Measurements from ENCODE around the gene GATB.

GATB gene
- 4.3 to 15.4 reads per million in 2 donors for total RNA-seq

DNA sequence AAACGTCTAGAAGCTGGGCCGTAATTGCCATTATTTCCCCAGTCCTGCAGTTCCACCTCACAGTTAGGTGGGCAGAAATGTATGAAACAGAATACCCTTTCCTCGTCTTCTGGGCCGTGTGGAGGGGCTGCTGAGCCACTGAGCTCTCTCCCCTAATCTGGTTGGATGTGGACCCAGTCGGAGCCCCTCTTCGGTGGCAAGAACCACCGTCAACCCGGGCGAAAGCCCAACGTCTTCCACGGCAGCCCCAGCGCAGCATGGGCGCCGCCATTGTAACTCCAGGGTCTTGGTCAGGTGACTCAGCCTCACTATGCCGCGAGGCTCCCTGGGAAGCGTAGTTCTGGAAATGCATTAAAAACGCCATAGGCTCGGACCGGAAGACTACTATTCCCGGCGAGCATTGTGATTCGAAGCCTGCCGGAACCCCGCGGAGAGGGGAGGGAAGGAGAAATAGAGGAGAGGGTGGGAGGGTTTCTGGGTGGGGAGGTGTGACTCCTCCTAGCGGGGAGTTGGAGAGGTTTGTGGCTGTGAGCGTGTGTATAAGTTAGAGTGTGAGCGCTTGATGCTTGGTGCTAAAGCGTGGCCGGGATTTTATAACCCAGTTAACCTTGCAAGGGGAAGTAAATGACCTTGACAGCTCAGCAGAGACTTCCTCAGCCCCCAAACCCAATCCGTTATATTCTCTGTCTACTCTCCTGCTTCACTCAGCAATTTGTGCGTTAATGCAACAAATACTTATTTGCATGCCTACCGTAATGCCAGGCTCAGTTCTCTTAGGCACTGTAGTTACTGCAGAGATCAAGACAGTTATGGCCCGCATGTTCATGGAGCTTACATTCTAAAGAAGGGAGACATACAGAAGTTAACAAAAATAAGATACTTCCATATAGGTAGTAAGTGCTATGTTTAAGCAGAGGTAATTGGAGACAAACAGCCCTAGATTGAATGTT, at the start of gene GATB:
Gene GATB (minus strand): TSS at position 296 of the 950 bp plus-strand sequence. CDS start 25 bp downstream, at position 271.
- DNase-seq = peak; percentile 83

DNA sequence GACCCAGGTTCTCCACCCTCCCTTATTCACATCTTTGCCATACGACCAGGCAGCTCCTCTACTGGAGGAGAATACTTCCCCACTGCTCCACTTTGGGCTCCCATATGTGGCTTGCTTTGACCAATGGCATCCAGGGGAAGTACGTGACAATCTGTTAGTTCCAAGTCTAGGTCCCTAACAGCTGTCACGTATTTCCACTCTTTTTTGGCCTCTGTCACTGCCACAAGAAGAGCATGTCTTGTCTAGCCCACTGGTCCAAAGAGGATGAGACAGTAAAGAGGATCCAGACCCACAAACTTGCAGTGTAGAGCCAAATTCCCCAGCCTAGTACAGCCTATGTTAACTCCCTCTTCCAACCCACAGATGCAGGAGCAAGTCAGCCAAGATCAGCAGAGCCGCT, 49.7 kb upstream of the GATB start:
- no peak for DNase-seq

DNA sequence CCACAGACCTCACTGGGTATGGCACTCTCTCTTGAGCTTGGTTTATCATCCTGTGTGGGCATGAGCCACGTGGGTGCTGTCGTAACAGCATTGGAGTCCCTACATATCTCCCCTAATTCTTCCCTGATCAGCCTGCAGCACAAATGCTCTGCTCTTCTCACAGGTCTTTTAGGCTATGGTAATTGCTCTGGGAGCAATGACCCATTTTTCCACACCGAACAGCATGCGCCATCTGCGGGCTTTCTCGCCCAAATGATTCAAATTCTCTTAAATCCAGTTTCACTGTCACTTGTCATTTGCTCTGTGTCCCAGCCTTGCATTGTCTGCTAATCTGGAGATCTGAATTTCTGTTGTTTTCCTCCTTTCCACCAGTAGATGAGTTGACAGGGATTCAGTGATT, 48.9 kb upstream of the GATB start:
- DNase-seq = no peak

GRCh38 chr4:151808542-151808941, 47.7 kb upstream of the GATB start:
- DNase-seq = no peak

DNA sequence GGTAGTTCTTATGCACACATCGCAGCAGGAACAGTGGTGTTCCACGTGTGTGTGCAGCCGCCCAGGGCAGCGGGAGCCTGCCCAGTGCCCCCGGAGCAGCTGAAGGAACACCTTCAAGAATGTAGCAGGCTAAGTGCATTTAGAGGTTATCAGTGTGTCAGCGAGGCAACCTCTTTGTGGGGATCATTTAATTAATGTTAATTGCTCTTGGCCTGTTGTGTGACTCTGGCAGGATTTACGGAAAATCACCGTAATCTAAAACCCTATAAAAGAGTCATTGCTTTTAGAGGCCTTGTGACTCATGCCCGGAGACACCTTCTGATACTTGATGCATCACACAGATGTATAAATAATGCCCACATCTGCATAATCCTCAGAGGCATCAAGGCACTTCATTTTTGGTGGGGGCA, 47.3 kb upstream of the GATB start:
- DNase-seq = no peak

- no peak for DNase-seq
Observed at GRCh38 chr4:151807220-151807619, 46.4 kb upstream of the GATB start.

DNA sequence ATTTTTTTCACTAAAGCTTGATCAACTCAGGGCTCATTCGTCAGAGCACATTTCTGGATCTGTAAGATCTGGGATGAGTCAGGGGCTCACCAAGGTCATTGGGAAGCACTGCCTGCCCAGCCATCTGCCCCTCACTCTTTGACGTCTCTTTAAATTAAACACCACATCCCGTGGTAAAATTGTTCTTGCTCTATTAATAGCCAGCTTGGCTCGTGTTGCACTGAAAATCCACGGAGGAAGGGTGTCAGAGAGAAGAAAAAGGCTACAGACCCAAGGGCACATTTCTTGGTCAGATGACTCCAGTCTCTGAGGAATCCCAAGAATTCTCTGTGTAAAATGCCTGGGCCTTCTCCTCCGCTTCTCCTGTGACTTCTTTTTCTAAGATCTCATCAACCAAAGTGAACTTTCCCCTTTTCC, 45.7 kb upstream of the GATB start:
- no peak for DNase-seq

DNA sequence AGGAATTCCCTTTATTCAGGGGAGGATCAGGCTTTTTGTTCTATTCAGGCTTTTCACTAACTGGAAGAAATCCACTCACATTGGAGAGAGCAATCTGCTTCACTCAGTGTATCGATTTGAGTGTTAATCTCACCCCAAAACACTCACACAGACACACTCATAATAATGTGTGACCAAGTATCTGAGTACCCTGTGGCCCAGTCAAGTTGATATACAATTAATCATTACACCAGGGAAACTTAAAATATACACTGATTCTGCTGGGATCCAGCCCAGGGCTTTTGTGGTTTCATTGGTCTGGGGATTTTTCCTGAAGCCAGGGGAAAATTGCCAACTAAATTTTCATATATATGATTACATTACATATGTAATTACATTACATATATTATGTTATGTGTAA, 44.0 kb upstream of the GATB start:
- DNase-seq = no peak

- DNase-seq = no peak
Observed at GRCh38 chr4:151804086-151804630, 43.4 kb upstream of the GATB start.

GRCh38 chr4:151803246-151803645, 42.4 kb upstream of the GATB start:
- DNase-seq = no peak

DNA sequence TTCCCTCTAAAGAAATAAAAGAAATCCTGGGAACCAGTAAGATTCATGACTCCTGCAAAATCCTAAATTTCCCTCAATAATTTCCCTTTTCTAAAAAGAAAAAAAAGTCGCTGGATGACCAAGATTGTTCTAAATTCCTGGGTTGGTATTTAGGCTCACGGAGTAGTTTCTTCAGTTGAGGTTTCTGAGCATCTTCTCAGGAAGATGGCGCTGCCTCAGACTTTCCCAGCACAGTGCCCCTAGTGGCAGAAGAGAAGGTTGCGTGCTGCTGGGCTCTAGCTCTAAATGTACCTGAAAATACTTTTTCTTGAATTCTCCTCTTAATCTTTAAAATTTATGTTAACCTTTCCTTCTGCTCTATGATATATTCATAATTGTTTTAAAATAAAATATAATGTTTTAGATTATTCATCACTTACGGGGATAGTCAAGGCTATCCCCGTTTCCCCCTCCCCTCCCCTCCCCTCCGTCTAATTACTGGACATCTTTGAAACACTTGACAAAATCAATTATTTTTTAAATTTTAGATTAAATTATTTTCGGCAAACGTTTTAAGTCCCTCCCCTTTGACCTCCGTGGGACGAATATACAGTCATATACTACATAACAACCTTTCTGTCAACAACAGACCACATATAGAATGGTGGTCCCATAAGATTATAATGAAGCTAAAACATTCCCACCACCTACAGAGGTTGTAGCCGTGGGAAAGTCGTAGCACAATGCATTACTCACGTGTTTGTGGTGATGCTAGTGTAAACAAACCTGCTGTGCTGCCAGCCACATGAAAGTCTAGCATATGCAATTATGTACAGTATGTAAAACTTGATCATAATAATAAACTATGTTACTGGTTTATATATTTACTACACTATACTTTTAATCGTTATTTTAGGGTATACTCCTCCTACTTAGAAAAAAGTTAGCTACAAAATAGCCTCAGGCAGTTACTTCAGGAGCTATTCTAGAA, 41.0 kb upstream of the GATB start:
- DNase-seq = peak; percentile 47

GRCh38 chr4:151799417-151800012, 38.7 kb upstream of the GATB start:
- no peak for DNase-seq

- no peak for DNase-seq
Observed at GRCh38 chr4:151798678-151799416, 38.0 kb upstream of the GATB start.

- DNase-seq = no peak
Observed at GRCh38 chr4:151797853-151798252, 37.0 kb upstream of the GATB start.

- no peak for DNase-seq
Observed at GRCh38 chr4:151797131-151797530, 36.3 kb upstream of the GATB start.

DNA sequence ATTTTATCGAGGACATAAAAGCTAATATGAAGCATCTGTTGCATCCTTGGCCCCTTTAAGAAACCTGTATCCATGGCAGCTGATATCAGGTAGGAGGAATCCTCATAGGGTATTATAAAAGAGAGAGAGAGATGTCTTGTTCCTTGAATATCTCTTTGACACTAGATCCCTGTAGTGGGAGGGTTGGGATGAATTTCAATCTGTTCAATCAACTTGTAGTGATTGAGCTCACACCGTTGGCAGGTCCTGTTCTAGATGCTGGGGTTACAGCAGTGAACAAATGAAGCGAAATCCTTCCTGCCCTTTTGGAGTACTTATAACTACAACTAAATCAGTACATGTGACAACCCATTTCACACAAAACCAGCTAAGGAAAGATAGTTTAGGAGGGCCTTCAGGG, 35.3 kb upstream of the GATB start:
- DNase-seq = no peak

DNA sequence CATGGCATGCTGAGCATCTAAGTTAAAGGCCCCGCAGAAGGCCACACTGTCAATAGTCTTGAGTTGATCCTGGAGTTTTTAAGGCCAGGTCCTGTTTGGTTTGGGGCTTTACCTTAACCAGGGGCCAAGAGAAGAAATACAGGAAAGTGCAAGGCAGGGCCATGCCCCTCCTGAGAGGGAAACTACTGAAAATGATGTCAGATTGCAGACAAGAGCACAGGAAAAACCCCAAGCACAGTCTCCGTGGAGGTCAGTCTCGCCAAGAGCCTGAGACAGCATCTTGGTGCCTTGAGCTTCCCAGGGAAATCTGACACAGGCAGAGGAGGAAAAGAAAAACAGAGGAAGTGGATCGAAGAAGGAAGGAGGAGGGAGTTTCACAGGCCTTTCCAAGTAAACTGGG, 32.2 kb upstream of the GATB start:
- no peak for DNase-seq

DNA sequence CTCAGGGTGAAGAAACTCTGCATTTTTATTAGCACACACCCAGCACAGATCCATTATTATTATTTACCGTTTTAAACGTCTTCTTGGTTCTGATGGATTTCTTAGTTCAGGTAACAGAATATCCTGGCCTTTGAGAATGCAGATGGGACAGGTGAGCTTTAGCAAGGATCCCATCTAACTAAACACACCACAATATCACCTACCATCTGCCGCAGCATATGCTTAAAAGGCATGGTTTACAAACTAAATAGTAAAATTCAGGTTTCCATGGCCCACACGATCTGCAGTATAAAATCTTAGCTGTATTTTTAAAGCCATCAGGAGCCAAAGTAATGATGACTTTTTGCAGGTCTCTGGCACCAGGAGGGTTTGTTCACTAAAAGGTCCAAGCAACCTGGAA, 31.7 kb upstream of the GATB start:
- DNase-seq = no peak

DNA sequence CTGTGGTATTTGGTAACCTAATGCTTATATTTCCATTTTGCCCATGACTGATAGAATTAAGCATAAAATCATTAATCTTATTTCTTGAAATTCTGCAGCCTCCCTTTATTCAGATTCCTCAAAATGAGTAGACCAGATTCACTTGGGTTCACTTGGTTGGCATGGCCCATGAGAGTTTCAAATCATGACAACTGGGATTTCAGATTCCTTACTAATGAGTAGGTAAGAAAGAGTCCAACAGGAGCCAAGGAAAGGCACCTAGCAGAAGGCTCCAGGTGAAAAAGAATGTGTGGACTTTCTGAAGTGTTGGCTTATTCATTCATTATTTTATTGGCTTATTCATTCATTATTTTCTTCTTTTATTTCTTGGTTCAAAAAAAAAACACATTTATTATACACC, 27.2 kb upstream of the GATB start:
- no peak for DNase-seq

GRCh38 chr4:151786158-151786495, 25.3 kb upstream of the GATB start:
- DNase-seq = no peak

DNA sequence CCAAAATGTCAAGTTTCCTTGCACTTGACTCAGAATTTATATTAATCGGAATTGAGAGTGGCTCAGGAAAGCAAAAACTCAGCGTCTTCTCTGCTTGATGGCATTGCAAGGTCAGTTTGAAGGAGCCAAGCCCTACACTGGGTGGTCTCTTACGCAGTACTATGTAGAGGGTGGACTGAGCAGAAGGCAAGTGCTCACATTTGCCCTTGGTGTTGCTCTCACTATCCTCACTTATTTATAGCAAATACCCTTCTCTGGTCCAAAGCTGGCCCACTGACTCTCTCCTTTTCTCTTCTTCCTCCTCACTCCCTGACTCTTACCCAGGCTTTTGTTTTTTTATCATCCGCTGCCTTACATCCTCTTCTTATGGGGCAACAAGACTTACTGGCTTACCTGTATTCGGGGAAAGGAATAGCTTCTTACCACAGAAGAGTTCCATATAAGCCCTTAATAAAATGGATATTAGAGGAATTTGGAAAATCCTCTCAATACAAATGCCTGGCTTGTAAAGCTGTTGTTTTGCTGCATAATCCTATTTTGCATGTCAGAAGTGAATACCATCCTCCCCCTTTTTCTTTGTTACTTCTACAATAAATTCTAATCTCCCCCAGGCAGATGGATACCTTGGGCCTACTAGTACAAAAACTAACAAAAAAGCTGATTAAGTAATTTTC, 24.8 kb upstream of the GATB start:
- DNase-seq = no peak

DNA sequence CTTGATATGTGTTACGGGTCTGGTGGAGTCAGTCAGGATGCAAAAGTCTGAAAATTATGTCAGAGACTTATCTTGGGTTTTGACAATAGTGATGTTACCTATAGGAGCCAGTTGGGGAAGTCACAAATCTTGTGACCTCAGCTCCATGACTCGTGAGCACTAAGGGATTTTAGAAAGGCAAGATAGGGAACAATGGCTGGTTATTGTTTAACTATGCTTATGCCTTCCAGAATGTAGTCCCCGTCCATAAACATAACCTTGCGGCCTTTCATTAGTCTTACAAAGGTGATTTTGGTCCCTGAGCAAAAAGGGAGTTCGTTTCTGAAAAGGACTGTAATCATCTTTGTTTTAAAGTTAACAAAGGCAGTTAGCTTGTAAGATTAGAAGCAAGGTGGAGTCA, 23.9 kb upstream of the GATB start:
- DNase-seq = no peak

Data from T-helper 9 cell (primary cell).